HepG2 (cell line): ENCODE measurements around the gene TMEM154. TPM values are rescaled to one million over a fixed set of nuclear protein-coding genes. Genes with fewer than 3 reads are reported as not detected.

Experiments
- ATAC-seq: fragments of 200-7000 bp; cut with Tn5 transposase; 3 replicates; pipeline ENCODE4 v1.9.1; 2020; ENCODE audit warnings: mild to moderate bottlenecking, moderate library complexity
- BruUV-seq: library from RNA; stranded (reverse); fragments of 400-500 nt; replicated peaks from 2 replicates; lab custom pipeline; 2021; lab: Mats Ljungman, UMichigan
- CTCF ChIA-PET: fragments of 300-600 bp; formaldehyde crosslinking; extraction: SDS; loops from one replicate; lab custom pipeline; 2021; ENCODE audit warnings: low total read pairs, inconsistent platforms, low intra/inter-chr PET ratio; lab: Yijun Ruan, JAX
- POLR2A ChIA-PET: fragments of 350-600 bp; sonication (Branson Sonifier 250); formaldehyde crosslinking; loops from one replicate; lab custom pipeline; 2020; ENCODE audit warnings: antibody characterized with exemption, inconsistent platforms; lab: Yijun Ruan, JAX
- DNase-seq: peaks from one replicate; pipeline ENCODE4 v3.0.0-alpha.2; 2015; ENCODE audit warnings: low spot score
- FAIRE-seq: peaks from 3 replicates; lab custom pipeline; 2011; peaks lifted over from hg19 to GRCh38; lab: Jason Lieb, UNC
- H2AFZ ChIP-seq: one replicate; pipeline ENCODE4 v1.6.1; 2011; ENCODE audit warnings: low read length, inconsistent platforms
- H3K27ac ChIP-seq: fragments of 300-600 bp; 3 replicates; pipeline ENCODE4 v1.8.0; 2011; ENCODE audit warnings: mixed run types, mild to moderate bottlenecking, mixed read lengths, low read length, inconsistent platforms; ENCODE audit not compliant: insufficient read depth; ENCODE audit errors: extremely low read length
- H3K27me3 ChIP-seq, 2 experiments: fragments of 200-600 bp in 1 of 2; 2 replicates in 1 of 2; 3 replicates in 1 of 2; pipeline versions ENCODE4 v1.6.0 to v1.8.0; 2011; ENCODE audit warnings: low read length in 2 of 2, mild to moderate bottlenecking in 2 of 2, moderate library complexity in 2 of 2, inconsistent platforms in 1 of 2; ENCODE audit not compliant: insufficient read depth in 2 of 2, control insufficient read depth in 1 of 2
- H3K36me3 ChIP-seq, 2 experiments: fragments of 200-600 bp in 1 of 2; replicated peaks in 1 of 2; 2 replicates in 1 of 2; 3 replicates in 1 of 2; pipeline versions ENCODE4 v1.5.1 to v1.8.0; 2011; ENCODE audit warnings: low read length in 2 of 2, inconsistent platforms in 1 of 2; ENCODE audit not compliant: insufficient read depth in 2 of 2, control insufficient read depth in 1 of 2
- H3K4me1 ChIP-seq: 2 replicates; pipeline ENCODE4 v1.5.1; 2012; ENCODE audit warnings: low read length, inconsistent platforms; ENCODE audit not compliant: insufficient read depth
- H3K4me2 ChIP-seq: 2 replicates; pipeline ENCODE4 v1.6.0; 2011; ENCODE audit warnings: low read depth, low read length, inconsistent platforms
- H3K4me3 ChIP-seq, 3 experiments: fragments of 200-600 bp in 1 of 3; sonication (generic), shearing (Covaris generic) in 1 of 3; replicated peaks in 1 of 3; 2 replicates each; pipeline ENCODE4 v1.5.1; 2011 to 2016; ENCODE audit warnings: low read length in 3 of 3, inconsistent platforms in 2 of 3, low read depth in 2 of 3, mild to moderate bottlenecking in 2 of 3, control low read depth in 1 of 3, mixed read lengths in 1 of 3; ENCODE audit not compliant: insufficient read depth in 1 of 3
- H3K79me2 ChIP-seq: one replicate; pipeline ENCODE4 v1.6.1; 2011; ENCODE audit warnings: low read length, inconsistent platforms; ENCODE audit not compliant: insufficient read depth
- H3K9ac ChIP-seq: 2 replicates; pipeline ENCODE4 v1.6.0; 2011; ENCODE audit warnings: mild to moderate bottlenecking, low read depth, low read length, inconsistent platforms; ENCODE audit not compliant: insufficient read depth
- H3K9me3 ChIP-seq: 2 replicates; pipeline ENCODE4 v1.5.1; 2012; ENCODE audit warnings: mild to moderate bottlenecking, low read length
- H4K20me1 ChIP-seq: 2 replicates; pipeline ENCODE4 v1.6.0; 2011; ENCODE audit warnings: inconsistent platforms, mild to moderate bottlenecking, low read length, moderate library complexity; ENCODE audit not compliant: insufficient read depth
- ARID5B ChIP-seq: IDR thresholded peaks from 2 replicates; pipeline ENCODE4 v1.4.0; 2020; ENCODE audit warnings: mild to moderate bottlenecking, missing genetic modification reagents
- FOXK2 ChIP-seq: fragments of 450-650 bp; IDR thresholded peaks from 2 replicates; pipeline ENCODE4 v1.6.1; 2016
- HNF4A ChIP-seq: sonication (generic); formaldehyde crosslinking; IDR thresholded peaks from 2 replicates; pipeline ENCODE4 v1.4.0; 2020; ENCODE audit warnings: missing genetic modification reagents
- KDM3A ChIP-seq: IDR thresholded peaks from 2 replicates; pipeline ENCODE4 v1.6.1; 2018; ENCODE audit warnings: low read depth, missing compliant biosample characterization
- MTF2 ChIP-seq: sonication (generic); formaldehyde crosslinking; IDR thresholded peaks from 2 replicates; pipeline ENCODE4 v1.5.0; 2020; ENCODE audit warnings: missing genetic modification reagents, borderline replicate concordance
- MXI1 ChIP-seq: IDR thresholded peaks from 3 replicates; pipeline ENCODE4 v1.6.1; 2012; ENCODE audit warnings: low read depth, low read length, inconsistent platforms, borderline replicate concordance
- RNF219 ChIP-seq: sonication (generic); formaldehyde crosslinking; IDR thresholded peaks from 2 replicates; pipeline ENCODE4 v1.5.0; 2020; ENCODE audit warnings: mild to moderate bottlenecking, missing genetic modification reagents
- TFDP2 ChIP-seq: sonication (generic); formaldehyde crosslinking; IDR thresholded peaks from 2 replicates; pipeline ENCODE4 v1.4.0; 2020; ENCODE audit warnings: missing genetic modification reagents
- ZNF276 ChIP-seq: sonication (generic); formaldehyde crosslinking; IDR thresholded peaks from 2 replicates; pipeline ENCODE4 v1.4.0; 2020; ENCODE audit warnings: mild to moderate bottlenecking, low read depth, missing genetic modification reagents
- ZNF710 ChIP-seq: sonication (generic); formaldehyde crosslinking; IDR thresholded peaks from 2 replicates; pipeline ENCODE4 v1.5.0; 2020; ENCODE audit warnings: mild to moderate bottlenecking, missing genetic modification reagents, borderline replicate concordance
- WGBS: methylation state at CpG from one replicate; pipeline ENCODE4 v1.1.6; 2017; ENCODE audit warnings: low lambda C conversion rate; 5-methylcytosine and 5-hydroxymethylcytosine counted together
- in situ Hi-C: cut with HindIII; loops from 2 replicates; pipeline ENCODE4 v1.10.0; 2017; ENCODE audit warnings: low pct_unique_long_range_greater_than_20kb; ENCODE audit not compliant: extremely low pct_ligation_motif_present
- intact Hi-C: fragments of 100-400 bp; cut with micrococcal nuclease; formaldehyde crosslinking; loops from one replicate; pipeline ENCODE4 v1.10.0; 2022; ENCODE audit not compliant: unreplicated experiment
- polyA plus RNA-seq, 8 experiments: library from polyadenylated mRNA; depleted of rRNA in 3 of 8; stranded (reverse) in 7 of 8; unstranded in 1 of 8; fragments of >200 nt; fragmentation: Illumina TruSeq in 4 of 8; extraction: Trizol in 4 of 8; gene quantifications; 2 replicates each; pipeline versions ENCODE4 v1.2.1 to v1.2.3, GENCODE V29; 2011 to 2016; ENCODE audit warnings: low read depth in 4 of 8, missing spikeins in 1 of 8, mixed read lengths in 1 of 8; ENCODE audit not compliant: insufficient read depth in 1 of 8
- total RNA-seq, 5 experiments: library from RNA; depleted of rRNA; stranded (reverse); fragments of >200 nt; fragmentation: Illumina TruSeq; extraction: Trizol; gene quantifications; 2 replicates each; pipeline ENCODE4 v1.2.3, GENCODE V29; 2016; ENCODE audit warnings: low read depth in 1 of 5

TMEM154 gene
- total and polyA plus RNA-seq, 2 of the 13 experiments (the other 11 are each of a cell fraction or from before 2014, with no cell fraction given) = 0.03 TPM; not detected in 1

GRCh38 chr4:152719801-152720556 is 40.2 kb upstream of the TMEM154 start (continued):
- TF ChIP-seq ZNF276 = no peak
- TF ChIP-seq MXI1 = no peak
- TF ChIP-seq RNF219 (CRISPR knock-in tag) = no peak
- TF ChIP-seq KDM3A = no peak

GRCh38 chr4:152719291-152719690 is 39.5 kb upstream of the TMEM154 start:
- H3K4me1 ChIP-seq = peaks cover 25% of the 10 kb centered on the region
- H3K36me3 ChIP-seq = no peaks in the 10 kb centered on the region
- peak; percentile 18 for DNase-seq
- no peaks in the 10 kb centered on the region for H4K20me1 ChIP-seq
- no peak for FAIRE-seq
- H3K4me3 ChIP-seq = 0 out of 6 replicates have a peak overlapping the region, but pooled peaks of 1 of the 3 experiments have one; percentile 17
- H3K27me3 ChIP-seq = no peaks in the 10 kb centered on the region
- in situ Hi-C loops = no loop called here
- CTCF ChIA-PET = no interaction called here
- peak; percentile 67 for ATAC-seq
- H3K79me2 ChIP-seq = no peaks in the 10 kb centered on the region
- H3K9me3 ChIP-seq = no peaks in the 10 kb centered on the region
- WGBS = 92% methylated on average over 1 of the region's 1 CpG
- H2AFZ ChIP-seq = no peak overlapping the region
- POLR2A ChIA-PET = no interaction called here
- no peak overlapping the region for H3K27ac ChIP-seq
- intact Hi-C loops = no loop called here
- no peak overlapping the region for H3K9ac ChIP-seq
- H3K4me2 ChIP-seq = peak overlapping the region; percentile 41
- no TSS peak for BruUV-seq
- TF ChIP-seq FOXK2 = no peak
- TF ChIP-seq MTF2 (CRISPR knock-in tag) = no peak
- no peak for TF ChIP-seq ZNF710 (CRISPR knock-in tag)
- TF ChIP-seq ARID5B (CRISPR knock-in tag) = peak; percentile 43
- TF ChIP-seq HNF4A (CRISPR knock-in tag) = peak; percentile 75
- no peak for TF ChIP-seq TFDP2
